K562 (cell line): ENCODE measurements around the gene PDHB. TPM values are rescaled to one million over a fixed set of nuclear protein-coding genes. Genes with fewer than 3 reads are reported as not detected.

Source experiments
- GTF2E2 ChIP-seq: fragments of 200-800 bp; sonication (Bioruptor generic); IDR thresholded peaks from 2 replicates; pipeline ENCODE4 v1.6.1; 2016; ENCODE audit warnings: missing genetic modification characterization, missing compliant biosample characterization
- HCFC1 ChIP-seq: IDR thresholded peaks from 2 replicates; pipeline ENCODE4 v1.6.1; 2012; ENCODE audit warnings: low read depth, low read length, improper control_type of control experiment
- HDAC2 ChIP-seq: fragments of 450-650 bp; IDR thresholded peaks from 2 replicates; pipeline ENCODE4 v1.6.1; 2016; ENCODE audit warnings: mild to moderate bottlenecking
- NFXL1 ChIP-seq: fragments of 450-650 bp; formaldehyde crosslinking; IDR thresholded peaks from 2 replicates; pipeline ENCODE4 v1.4.0; 2021; ENCODE audit warnings: mild to moderate bottlenecking
- POLR2B ChIP-seq: fragments of 450-650 bp; IDR thresholded peaks from 2 replicates; pipeline ENCODE4 v1.6.1; 2018; ENCODE audit warnings: low read depth; ENCODE audit not compliant: partially characterized antibody
- SRSF9 ChIP-seq: fragments of 200-400 bp; formaldehyde crosslinking; IDR thresholded peaks from 2 replicates; pipeline ENCODE4 v1.6.1; 2017; ENCODE audit warnings: low read depth, low read length, borderline replicate concordance
- TRIM24 ChIP-seq, 2 experiments: fragments of 450-650 bp; IDR thresholded peaks; 2 replicates each; pipeline ENCODE4 v1.6.1; 2016
- polyA plus RNA-seq, 8 experiments: library from polyadenylated mRNA; depleted of rRNA in 4 of 8; stranded (reverse) in 5 of 8; unstranded in 3 of 8; fragments of >200 nt; fragmentation: Nextera tagmentation in 2 of 8; fragmentation: Illumina TruSeq in 1 of 8; extraction: Ambion mirVana in 2 of 8; extraction: Trizol in 1 of 8; gene quantifications; 2 replicates each; pipeline versions ENCODE4 v1.2.1 to v1.2.3, GENCODE V29; 2011 to 2014; ENCODE audit warnings: inconsistent platforms in 1 of 8, missing spikeins in 1 of 8
- total RNA-seq, 7 experiments: library from RNA; depleted of rRNA in 6 of 7; stranded (reverse); fragments of >200 nt in 6 of 7; fragmentation: Illumina TruSeq in 2 of 7; extraction: Trizol in 2 of 7; gene quantifications; 2 replicates each; pipeline versions ENCODE4 v1.2.1 to v1.2.3, GENCODE V29; 2011 to 2021; ENCODE audit warnings: low replicate concordance in 1 of 7
- TF ChIP-seq, protein P1 (sequence below): sonication (generic); formaldehyde crosslinking; IDR thresholded peaks from 2 replicates; pipeline ENCODE4 v1.8.0; 2023; ENCODE audit warnings: mild to moderate bottlenecking, missing genetic modification reagents
- TF ChIP-seq, protein P2 (sequence below): fragments of 150-350 bp; IDR thresholded peaks from 2 replicates; pipeline ENCODE4 v1.6.1; 2014; ENCODE audit warnings: low read depth, mild to moderate bottlenecking, low read length, borderline replicate concordance
- TF ChIP-seq, protein P3 (sequence below): fragments of 250-450 bp; sonication (Bioruptor Pico); IDR thresholded peaks from 2 replicates; pipeline ENCODE4 v1.8.0; 2021; ENCODE audit warnings: borderline replicate concordance, mild to moderate bottlenecking, moderate library complexity; ENCODE audit not compliant: poor library complexity, severe bottlenecking

Gene PDHB
- total and polyA plus RNA-seq, 9 of the 15 experiments (the other 6 are each of a cell fraction or from before 2014, with no cell fraction given), result 51.2 to 178 (median 85.2) TPM

DNA sequence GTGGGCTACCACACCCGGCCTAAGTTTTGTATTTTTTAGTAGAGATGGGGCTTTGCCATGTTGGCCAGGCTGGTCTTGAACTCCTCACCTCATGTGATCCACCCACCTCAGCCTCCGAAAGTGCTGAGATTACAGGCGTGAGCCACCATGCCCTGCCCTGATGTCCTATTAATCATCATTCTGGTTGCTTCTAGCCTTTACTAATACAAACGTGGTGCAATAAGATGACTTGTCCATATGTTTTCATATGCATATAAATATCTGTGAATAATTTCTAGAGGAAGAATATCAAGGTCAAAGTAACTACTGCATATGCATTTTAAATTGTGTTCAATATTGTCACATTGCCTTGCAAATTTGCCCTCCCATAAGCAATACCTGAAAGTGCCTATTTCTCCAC, 25.5 kb upstream of the PDHB start (continued):
- TF ChIP-seq, protein P1, sequence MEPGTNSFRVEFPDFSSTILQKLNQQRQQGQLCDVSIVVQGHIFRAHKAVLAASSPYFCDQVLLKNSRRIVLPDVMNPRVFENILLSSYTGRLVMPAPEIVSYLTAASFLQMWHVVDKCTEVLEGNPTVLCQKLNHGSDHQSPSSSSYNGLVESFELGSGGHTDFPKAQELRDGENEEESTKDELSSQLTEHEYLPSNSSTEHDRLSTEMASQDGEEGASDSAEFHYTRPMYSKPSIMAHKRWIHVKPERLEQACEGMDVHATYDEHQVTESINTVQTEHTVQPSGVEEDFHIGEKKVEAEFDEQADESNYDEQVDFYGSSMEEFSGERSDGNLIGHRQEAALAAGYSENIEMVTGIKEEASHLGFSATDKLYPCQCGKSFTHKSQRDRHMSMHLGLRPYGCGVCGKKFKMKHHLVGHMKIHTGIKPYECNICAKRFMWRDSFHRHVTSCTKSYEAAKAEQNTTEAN (CRISPR knock-in tag), result no peak
- TF ChIP-seq SRSF9 (no peak), NFXL1 (CRISPR knock-in tag) (no peak), POLR2B (no peak), GTF2E2 (tag) (no peak), HCFC1 (no peak), HDAC2 (no peak), TRIM24 (IDR thresholded peaks at IDR 0.05) (no peak)
- TF ChIP-seq, protein P2, sequence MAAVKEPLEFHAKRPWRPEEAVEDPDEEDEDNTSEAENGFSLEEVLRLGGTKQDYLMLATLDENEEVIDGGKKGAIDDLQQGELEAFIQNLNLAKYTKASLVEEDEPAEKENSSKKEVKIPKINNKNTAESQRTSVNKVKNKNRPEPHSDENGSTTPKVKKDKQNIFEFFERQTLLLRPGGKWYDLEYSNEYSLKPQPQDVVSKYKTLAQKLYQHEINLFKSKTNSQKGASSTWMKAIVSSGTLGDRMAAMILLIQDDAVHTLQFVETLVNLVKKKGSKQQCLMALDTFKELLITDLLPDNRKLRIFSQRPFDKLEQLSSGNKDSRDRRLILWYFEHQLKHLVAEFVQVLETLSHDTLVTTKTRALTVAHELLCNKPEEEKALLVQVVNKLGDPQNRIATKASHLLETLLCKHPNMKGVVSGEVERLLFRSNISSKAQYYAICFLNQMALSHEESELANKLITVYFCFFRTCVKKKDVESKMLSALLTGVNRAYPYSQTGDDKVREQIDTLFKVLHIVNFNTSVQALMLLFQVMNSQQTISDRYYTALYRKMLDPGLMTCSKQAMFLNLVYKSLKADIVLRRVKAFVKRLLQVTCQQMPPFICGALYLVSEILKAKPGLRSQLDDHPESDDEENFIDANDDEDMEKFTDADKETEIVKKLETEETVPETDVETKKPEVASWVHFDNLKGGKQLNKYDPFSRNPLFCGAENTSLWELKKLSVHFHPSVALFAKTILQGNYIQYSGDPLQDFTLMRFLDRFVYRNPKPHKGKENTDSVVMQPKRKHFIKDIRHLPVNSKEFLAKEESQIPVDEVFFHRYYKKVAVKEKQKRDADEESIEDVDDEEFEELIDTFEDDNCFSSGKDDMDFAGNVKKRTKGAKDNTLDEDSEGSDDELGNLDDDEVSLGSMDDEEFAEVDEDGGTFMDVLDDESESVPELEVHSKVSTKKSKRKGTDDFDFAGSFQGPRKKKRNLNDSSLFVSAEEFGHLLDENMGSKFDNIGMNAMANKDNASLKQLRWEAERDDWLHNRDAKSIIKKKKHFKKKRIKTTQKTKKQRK, result no peak
- TF ChIP-seq, protein P3, sequence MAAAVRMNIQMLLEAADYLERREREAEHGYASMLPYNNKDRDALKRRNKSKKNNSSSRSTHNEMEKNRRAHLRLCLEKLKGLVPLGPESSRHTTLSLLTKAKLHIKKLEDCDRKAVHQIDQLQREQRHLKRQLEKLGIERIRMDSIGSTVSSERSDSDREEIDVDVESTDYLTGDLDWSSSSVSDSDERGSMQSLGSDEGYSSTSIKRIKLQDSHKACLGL, result no peak
